GM19463 (cell line): ENCODE results near the gene IER5L.
"Not testable (repeated sequence)": the region's sequence is repeated elsewhere in the genome, so short reads cannot be mapped to it uniquely, and the experiment has no call there.

Experiments used
- ATAC-seq: cut with Tn5 transposase; IDR thresholded peaks from one replicate; pipeline ENCODE4 v1.9.1; 2021; ENCODE audit warnings: mild to moderate bottlenecking, moderate library complexity; ENCODE audit not compliant: unreplicated experiment

The IER5L gene

DNA sequence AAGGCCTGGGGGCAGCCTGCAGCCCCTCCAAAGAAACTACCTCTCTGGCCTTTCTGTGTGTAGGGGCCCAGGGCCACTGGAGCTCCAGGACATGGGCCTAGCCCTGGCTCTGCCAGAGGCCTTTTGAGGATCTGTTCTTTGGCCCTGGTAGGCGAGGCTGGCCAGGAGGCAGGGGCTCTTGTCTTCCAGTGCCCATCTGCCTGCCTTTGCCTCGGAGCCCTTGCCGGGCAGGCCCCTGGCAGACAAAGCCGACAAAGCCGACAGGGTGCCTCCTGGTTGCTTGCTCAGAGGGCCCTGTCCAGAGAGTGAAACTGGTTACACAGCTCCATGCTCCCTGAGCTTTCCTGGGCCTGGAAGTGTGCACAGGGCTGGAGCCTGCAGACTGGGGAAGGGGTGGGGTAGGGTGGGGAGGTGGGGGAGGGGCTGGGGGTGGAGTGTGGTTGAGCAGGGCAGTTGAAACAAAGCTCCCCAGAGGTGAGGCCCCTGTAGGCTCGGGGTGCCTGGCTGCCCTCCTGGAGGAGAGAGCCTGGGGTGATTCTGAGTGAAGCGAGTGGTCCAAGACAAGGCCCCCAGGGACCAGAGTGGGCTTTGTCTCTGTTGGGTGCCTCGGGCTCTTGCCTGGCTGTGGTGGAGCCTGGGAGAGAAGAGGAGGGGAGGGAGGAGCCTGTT, 37.5 kb downstream of the IER5L start:
- ATAC-seq: no peak

DNA sequence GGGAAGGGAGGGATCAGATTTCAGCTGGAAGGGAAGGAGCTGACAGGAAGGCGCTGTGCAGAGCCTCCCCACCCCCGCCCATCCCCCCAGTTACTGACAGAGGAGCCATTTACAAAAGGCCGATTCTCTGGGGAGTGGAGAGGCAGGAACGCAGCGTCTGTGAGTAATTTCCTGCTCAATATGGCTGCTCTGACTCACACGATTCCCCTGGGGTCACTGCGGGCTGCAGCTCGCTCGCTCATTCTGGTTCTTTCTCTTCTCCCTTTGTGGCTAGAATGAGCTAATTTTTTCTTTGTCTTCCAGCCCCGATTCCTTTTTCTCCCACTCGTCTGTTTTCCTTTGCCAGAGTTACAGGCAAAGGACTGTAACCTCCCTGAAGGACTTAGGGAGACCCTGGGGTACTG, 38.1 kb downstream of the IER5L start:
- peak; percentile 53 for ATAC-seq

DNA sequence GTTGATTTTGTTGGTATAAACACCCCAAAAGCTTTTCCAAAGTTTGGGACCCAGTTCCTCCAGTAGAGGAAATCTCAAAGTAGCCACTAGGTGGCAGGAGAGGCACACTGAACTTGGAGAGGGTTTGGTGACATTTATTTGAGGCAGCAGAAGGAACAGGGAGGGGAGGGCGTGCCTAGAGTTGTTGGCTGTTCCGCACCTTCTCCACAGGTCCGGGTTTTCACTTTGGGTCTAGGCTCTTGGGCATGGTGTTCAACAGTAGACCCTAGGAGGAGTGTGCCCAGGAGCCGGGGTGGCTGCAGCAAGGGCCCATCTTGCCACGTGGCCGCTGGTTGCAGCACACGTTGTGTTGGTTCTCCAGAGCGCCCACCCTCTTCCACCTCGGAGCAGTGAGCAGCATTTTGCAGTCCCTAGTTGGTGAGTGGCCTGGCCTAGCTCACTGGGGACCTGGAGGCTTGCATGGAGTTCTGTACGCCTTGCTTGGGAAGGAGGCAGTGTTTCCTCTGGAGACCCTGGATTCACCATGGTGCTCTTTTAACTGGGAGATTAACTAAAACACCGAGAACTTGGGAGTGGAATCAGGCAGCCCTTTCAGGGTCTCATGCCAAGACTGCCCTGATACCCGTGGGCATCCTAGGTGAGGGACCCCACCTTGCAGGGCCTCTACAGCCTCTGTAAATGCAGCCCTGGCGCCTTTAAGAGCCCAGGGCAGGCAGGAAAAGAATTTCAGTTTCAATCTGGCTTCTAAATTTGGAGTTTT, 38.6 kb downstream of the IER5L start:
- ATAC-seq: peak; percentile 27

DNA sequence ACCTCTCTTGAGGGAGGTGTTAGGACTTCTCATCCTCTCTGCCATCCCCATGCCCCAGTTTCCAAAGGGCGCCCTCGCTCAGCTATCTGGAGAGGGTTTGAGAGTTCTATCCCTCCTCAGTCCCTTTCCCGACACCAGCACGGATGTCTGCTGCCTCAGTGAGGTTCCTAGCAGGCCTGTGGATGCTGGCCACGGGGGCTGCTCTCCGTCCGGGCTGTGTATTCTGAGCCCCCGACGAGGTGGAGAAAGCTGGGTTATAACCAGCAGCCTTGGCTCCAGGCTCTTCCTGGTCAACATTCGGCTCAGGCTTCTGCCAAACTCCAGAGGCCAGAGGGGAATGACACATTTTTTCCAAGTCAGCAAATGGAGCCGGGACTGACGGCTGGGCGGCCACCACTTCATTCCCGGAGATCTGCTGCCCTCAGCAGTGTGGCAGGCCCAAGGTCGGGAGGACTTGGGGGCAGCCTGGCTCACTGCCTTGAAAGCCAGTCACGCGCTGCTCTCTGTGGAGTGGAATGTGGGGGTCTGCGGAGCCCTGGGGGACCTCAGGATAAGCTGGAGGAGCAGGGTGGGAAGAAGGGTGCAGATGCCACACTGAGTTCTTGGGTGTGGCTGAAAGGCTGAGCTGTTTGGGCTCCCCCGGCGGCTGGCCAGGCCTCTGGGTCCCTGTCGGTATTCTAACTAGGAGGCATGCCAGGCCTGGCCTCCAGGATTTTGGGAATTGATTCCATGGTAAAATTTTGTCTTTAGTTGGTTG, 39.4 kb downstream of the IER5L start:
- ATAC-seq: no peak

DNA sequence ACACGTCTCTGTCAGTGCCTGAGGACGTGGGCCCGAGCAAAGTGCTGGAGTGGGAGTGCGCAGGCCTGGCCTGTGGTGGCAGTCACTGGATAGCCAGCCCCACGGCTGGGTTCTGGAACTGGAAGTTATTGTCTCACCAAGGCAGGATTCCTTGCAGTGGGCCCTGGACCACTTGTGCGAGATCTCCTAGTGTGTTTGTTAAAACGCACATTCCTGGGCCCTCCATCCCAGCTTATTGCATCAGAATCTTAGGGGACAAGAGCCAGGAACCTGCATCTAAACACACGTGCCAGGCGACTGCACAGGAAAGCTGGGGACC, 40.0 kb downstream of the IER5L start:
- no peak for ATAC-seq

DNA sequence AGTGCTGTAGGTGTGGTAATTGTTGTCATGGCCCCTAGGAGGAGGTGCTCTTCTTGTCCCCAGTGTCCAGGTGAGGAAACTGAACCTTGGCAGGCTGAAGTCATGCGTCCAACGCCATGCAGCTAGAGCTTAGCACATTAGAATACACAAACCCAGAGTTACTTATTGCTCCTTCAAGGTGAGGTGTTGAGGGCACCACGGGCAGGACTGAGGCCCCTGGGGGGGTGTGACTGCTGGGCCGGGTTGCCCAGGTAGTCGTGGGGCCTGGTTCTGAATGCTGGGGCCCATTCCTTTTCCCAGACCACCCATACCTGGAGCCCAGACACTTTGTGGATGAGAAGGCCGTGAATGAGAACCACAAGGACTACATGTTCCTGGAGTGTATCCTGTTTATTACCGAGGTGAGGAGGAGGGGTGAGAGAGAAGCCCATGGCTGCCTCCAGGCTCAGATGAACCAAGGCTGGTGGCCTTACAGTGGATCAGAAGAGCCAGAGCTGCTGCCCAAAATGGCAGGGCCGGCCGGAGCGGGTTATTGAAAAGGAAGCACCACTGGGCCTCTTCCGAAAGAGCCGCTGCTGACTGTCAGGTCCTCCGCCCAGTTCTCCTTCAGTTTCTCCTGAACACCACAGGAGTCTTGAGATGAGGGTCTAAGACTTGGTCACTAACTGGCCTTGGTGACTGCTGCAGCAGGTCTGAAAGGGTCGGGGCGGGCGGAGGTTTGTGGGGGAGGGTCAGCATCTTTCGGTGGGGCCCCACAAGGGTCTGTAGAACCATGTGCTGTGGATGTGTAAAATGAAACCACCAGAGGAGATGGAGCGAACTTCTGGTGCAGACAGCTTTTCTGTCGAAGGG, 40.5 kb downstream of the IER5L start:
- no peak for ATAC-seq

DNA sequence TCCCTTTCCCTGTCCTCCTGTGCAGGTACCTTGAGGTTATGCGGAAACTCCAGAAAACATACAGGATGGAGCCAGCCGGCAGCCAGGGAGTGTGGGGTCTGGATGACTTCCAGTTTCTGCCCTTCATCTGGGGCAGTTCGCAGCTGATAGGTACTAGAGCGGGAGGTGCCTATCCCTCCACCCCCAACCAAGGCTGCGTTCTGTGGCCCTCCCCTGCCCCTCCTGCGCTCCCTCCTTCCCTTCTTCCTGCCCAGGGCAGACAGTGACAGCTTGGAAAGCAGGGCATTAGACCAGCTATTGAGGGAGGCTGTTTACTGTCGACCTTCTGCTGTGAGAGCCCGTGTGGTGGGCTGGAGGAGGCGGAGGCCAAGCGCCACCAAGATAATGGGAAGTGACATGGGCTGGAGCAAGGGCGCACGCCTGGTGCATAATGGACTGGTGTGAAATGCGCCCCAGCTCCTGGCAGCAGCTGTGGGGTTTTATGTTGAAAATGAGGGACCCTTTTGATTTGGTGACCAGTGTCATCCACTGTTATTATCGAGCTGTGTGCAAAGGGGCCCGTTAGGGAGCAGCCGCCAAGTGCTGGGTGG, 41.5 kb downstream of the IER5L start:
- no peak for ATAC-seq

DNA sequence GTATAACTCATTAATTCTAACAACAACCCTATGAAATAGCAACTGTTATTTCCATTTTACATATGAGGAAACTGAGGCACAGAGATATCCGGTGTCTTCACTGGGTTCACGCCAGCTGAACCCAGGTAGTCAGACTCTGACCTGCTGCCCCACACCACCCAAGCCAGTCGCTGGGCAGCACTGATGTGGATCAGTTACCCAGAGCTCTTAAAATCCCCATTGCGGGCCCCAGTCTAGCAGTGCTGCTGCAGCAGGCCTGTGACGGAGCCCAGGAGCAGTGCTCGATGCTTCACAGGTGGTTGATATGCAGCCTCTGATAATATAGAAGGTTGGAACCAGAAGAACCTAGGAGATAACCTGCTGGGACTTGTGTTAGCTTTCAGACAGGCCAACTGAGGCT, 42.6 kb downstream of the IER5L start:
- ATAC-seq: no peak

DNA sequence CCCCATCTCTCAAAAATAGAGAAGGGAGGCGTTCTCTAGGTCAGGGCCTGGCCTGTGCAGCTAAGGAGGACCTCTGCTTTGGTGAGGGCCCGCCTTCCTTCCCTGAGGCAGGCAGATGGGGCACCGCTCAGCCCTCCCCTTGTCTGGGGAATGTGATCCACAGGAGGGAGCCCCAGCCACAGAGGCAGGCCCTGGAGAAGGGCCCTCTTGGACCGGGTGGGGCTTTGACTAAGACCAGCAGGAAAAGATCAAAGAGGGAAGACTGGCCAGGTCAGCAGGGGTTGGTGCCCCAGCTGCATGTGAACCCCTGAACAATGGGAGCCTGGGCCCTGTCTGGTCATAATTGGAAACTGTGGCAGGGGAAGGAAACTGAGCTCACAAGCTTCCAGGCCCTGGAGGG, 45.0 kb downstream of the IER5L start:
- no peak for ATAC-seq

DNA sequence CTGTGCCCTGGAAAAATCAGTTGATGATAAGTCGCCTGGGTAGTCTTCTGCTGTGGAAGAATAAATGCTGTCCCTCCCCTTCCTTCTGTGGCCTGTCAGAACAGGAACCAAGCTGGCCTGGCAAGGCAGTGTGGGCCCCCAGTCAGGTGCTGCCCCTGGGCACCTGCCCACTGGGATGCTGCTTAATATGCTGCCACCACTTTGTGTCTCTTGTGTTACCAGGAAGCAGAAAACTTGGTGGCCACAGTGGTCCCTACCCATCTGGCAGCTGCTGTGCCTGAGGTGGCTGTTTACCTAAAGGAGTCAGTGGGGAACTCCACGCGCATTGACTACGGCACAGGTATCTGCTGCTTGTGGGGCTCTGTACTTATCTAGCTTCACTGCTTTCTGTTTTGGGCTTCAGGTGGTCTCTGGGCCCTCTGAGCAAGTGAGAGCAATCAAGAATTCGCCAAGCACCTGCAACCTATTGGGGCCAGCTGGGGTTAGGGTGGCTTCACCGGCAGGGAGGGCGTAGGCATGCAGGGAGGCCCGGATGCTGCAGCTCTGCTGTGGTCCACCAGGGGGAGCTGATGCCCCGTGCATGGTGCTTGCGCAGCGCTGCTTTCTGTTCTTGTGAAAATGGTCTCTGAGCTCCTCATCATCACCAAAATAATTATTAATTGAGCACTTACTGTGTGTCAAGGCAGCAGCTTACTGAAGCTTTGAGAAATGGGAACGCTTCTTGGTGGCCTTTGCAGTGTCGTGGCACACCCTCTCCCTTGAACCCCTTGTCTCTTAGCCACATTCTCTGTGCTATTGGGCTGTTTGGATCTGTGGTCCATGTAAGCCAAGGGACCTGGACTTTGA, 46.5 kb downstream of the IER5L start:
- ATAC-seq: peak; percentile 60

DNA sequence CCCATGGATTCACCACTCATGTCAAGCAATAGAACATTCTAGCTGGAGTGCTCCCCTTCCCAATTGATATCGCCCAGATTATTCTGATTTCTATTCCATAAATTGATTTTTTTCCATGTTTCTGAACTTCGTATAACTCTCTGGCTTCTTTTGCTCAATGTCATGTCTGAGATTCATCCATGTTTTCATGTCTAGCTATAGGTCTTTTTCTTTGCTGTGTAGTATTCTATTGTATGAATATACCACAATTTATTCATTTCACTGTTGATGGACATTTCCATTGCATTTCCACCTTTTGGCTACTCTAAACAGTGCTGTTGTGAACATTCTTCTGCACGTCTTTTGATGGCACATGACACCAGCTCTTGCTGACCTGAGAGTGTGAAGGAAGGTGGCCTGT, 47.3 kb downstream of the IER5L start:
- ATAC-seq: no peak

DNA sequence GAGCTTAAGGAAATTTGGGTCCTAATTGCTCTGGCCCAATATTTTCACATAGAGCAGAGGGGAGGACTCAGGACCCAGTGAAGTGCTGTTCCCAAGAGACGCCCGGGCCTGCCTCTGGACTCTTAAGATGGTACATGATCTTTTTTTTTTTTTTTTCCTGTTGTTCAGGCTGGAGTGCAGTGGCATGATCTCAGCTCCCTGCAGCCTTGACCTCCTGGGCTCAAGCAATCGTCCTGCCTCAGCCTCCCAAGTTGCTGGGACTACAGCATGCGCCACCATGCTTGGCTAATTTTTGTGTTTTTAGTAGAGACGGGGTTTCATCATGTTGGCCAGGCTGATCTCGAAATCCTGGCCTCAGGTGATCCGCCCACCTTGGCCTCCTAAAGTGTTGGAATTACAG, 47.8 kb downstream of the IER5L start:
- not testable (repeated sequence) for ATAC-seq

DNA sequence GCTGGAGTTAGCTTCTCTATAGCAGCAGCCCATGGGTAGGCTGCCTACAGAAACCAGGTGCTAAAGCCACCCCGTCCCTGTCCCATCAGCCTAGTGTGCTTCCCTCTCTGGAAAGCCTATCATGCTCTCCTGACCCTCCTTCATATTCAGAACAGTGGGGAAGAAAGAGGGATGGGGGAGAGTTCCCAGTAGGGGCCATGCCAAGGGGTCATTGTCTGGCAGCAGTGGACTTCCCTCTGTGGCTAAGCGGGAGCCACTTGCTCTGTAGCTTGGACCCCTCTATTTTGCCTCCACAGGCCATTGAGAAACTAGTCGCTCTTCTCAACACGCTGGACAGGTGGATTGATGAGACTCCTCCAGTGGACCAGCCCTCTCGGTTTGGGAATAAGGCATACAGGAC, 49.4 kb downstream of the IER5L start:
- ATAC-seq: no peak

DNA sequence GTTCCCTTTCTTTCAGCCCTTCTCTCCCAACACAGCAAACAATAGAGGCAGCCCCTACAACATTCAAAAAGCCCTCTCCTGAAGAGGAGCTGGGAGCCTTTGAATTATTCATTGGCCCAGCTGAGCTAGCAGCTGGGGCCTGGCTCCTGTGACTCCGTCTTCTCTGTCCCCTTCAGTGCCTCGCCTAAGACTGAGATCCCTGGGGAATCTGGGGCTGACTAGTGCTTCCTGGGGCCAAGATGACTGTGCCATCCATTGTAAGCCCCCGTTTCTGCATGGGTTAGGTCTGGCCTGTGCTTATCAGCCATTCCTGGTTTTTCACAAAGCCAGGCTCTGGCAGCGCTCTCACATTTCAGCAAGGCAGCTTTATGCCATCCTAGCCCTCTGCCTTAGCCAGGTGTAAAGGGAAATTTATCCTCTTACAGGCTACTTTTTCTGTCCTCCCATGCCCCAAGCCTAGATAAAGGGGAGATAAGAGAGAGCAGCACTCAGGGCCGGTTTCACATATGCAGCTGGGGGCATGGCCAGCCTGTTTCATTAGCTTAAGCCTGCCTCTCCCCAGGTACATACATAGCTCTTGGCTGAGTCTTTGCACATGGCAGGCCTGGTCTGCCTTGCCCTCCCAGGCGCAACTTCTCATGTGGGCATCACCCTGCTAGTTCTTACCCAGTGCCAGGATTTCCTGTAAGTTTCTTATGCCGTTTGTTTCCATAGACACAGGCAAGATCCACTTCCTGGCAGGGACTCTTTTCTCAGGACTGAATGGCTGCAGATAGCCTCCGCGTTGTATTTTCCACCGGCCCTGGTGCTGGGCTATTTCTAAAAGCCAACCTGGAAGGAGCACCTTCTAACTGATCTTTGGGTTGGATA, 51.1 kb downstream of the IER5L start:
- no peak for ATAC-seq
